Fibroblast of skin of back (primary cell): ENCODE data around the gene ITPR2.
"Not testable (repeated sequence)": the region's sequence is repeated elsewhere in the genome, so short reads cannot be mapped to it uniquely, and the experiment has no call there.

Experiments
- DNase-seq: peaks from one replicate; pipeline ENCODE4 v3.0.0-alpha.2; 2013

The ITPR2 gene

DNA sequence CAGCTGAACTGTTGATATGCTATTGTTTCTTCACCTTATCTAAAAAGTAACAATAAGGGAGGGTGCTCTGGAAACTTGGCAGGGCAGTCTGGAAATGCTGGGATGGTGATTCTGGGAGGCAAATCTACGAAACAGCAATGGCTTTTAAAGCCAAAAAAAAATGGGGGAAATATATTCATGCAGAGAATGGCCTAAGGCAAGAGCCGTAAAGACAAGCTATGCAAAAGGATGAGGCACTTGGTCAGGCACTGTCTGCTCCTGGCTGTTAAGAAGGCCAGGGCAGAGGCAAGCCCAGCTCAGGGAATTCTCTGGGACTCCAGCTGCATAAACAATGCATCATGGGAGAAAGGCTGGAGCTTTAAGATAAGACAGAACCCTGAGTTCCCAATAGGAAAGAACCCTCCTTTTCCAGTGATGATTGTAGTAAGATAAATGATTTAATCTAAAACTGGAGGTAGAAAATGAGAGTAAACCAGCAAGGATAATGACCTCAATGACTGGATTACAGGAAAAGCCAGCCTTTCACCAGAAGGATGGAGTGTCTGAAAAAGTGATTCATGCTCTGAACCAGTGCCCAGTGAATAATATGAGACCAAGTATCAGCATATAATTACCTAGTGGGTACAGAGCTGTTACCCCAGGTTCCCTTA lies 46.0 kb downstream of the ITPR2 start:
- DNase-seq = peak; percentile 73

DNA sequence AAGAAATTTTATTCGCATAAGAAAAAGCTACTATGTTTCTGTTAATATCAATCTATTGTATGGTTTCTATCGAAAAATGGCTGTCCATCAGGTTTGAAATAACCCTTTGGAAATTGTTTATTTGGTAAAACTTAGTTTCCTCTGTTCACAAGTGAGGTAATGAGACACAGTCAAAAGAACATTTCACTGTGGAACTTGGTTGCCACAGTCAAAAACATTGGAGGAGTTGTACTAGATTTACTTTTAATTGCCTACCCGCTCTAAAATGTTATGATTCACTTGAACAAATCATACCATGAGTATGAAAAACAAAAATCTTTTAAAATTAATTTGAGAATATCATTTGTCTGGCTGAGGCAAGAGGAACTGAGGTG lies 46.5 kb downstream of the ITPR2 start:
- DNase-seq = peak; percentile 32

DNA sequence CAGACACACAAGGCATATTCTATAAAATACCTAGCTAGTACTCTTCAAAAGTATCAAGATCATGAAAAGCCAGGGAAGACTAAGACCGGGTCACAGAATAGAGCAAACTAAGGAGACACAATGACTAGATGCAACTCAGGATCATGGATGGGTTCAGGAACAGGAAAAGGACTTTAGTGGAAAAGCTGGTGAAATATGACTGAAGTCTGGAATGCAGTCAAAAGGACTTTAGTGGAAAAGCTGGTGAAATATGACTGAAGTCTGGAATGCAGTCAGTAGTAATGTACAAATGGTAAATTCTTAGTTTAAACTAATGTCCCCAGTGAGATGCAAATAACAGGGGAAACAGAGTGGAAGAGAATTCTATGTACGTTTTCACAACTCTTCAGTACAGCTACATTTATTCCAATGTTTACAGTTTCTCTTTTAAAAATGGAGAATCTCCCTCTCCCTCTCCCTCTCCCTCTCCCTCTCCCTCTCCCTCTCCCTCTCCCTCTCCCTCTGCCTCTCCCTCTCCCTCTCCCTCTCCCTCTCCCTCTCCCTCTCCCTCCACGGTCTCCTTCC lies 49.1 kb downstream of the ITPR2 start:
- DNase-seq = not testable (repeated sequence)

- DNase-seq = no peak
Measured at GRCh38 chr12:26783131-26783526, 49.9 kb downstream of the ITPR2 start.

- no peak for DNase-seq
Measured at GRCh38 chr12:26782372-26783130, 50.4 kb downstream of the ITPR2 start.

- not testable (repeated sequence) for DNase-seq
Measured at GRCh38 chr12:26780656-26781055, 52.3 kb downstream of the ITPR2 start.

DNA sequence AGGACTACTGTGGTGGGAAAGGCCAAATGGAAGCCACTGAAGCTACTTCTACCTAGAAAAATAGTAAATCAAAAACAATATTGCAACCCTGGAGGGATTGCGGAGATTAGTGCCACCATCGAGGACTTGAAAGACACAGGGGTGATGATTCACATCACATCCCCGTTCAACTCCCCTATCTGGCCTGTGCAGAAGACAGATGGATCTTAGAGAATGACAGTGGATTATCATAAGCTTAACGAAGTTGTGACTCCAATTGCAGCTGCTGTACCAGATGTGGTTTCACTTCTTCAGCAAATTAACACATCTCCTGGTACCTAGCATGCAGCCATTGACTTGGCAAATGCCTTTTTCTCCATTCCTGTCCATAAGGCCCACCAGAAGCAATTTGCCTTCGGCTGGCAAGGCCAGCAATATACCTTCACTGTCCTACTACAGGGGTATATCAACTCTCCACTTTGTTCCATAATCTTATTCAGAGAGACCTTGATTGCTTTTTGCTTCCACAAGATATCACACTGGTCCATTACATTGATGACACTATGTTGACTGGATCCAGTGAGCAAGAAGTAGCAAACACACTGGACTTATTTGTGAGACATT lies 54.7 kb downstream of the ITPR2 start:
- DNase-seq = not testable (repeated sequence)

DNA sequence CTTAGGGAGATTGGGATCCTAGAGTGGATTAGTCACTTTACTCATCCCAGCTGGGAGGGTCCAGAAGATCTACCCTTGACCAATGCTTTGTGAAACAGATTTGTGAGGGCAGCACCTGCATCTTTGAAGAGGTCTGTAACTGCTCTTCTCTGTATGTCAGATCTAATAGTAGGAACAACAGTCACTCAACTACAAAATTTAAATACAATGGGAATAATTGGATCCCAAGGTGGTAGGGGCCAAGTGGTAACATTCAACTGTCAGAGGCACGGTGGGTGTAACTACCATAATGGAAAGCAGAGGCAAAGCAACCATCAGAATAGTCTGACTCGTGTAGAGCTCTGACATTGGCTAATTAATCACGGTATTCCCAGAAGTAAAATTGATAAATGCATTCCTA lies 55.8 kb downstream of the ITPR2 start:
- DNase-seq = no peak

DNA sequence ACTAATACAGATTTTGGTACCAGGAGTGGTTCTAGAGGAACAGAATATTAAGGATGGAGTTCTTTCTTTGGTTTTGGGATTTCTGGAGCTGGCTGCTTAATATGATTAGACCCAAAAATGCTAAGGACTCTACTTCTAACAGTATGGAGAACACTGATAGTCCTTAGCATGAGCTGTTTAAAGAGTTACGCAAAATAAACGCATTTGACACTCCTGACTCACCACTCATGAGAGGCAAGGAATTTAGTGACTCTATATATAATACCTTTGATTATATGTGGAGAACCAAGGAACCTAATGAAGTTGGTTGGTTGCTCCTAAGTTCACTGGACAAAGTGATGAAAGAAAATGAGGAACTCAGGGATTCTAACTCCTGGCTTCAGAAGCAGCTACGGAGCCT lies 57.0 kb downstream of the ITPR2 start:
- peak; percentile 54 for DNase-seq

GRCh38 chr12:26773313-26774104 lies 59.5 kb downstream of the ITPR2 start:
- DNase-seq = no peak

- DNase-seq = no peak
Measured at GRCh38 chr12:26771861-26772260, 61.1 kb downstream of the ITPR2 start.

DNA sequence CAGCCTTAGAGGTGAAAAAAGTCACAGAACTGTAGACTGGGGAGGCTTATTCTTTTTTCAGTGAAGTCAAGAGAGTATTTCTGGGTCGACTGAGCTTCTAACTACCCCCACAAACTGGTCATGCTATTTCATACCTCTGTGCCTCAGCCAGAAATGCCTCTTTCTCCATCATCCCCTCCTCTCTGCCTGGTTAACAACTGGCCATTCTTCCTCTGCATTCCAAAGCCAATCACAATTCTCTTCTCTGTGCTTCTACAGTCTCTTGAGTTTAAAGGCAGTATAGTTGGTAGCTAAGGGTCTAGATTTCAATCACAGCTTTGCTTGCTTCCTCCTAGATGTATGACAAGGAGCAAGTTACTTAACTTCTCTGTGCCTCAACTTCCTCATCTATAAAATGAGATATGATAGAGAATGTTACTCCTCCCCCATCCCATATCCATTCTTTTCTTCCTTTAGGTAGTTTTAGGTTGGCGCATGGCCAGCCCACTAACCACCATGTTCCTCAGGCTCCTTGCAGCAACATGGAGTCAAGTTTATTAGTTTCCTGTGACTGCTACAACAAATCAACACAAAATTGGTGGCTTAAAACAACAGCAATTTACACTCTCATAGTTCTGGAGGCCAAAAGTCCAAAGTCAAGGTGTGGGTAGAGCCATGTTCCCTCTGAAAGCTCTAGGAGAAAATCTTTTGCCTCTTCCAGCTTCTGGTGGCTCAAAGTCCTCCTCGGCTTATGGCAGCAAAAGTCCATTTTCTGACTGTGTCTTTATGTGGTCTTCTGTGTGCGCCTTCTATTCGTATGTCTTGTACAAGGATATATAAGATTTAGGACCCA lies 62.5 kb downstream of the ITPR2 start:
- no peak for DNase-seq

- DNase-seq = no peak
Measured at GRCh38 chr12:26769611-26770010, 63.4 kb downstream of the ITPR2 start.

DNA sequence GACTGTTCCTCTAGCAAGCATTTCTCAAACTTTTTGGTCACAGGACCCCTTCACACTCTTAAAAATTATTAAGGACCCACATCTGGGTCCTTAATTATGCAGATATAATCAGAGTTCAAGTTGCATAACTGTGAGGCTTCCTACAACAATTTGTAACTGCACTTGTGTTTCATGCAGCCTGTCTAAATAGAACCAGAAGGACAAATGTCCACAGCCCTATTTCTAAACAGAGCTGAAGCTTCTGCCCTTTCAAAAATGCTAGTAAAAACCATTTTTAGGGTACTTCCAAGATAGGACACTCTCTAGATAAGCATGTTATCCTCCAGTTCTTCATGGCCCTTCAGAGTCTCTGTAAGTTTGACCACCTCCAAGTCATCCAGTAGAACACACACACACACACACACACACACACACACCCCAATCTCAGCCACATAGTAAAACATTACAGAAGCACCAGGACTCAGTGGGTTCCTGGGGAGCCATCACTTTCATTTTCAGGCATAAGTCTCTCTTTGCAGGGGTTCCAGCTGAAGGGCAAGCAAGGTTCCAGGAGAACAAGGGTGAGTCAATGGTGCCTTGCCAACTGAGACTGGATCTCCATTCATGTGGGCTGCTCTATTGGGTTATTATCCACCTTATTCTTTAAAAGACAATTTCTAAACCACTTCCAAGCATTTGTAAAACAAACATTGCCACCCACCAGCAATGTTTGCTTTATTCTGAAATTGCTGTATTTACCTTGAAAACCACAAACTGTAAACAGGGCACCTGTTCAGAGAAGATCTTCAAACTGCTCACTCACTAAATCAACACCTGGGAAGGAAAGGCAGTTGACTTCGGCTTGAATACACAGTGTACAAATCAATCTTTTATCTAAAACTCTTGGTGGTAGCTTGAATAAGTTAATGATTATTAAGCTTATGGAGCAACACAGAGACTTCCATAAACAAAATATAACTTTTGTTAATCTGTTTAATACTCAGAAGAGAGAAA lies 64.1 kb downstream of the ITPR2 start:
- DNase-seq = no peak

GRCh38 chr12:26767865-26768264 lies 65.1 kb downstream of the ITPR2 start:
- DNase-seq = no peak

DNA sequence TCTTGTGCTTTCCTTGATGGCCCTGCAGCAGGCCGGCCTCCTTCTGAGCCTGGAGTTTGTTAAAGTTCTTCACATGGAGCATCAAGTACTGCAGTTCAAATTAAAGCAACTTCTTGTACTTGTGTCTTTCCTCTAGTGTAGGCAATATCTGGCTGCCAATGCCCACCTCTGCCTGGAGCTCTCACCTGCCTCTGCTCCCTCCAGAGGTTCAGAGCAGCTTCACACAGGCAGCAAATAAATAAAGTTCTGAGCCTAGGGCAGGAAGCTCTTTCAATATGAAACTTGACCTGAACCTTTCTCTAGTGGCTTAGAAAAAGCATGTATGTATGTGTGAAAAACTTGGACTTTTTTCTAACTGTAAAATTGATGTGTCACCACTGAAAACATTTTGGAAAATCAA lies 65.9 kb downstream of the ITPR2 start:
- DNase-seq = no peak

DNA sequence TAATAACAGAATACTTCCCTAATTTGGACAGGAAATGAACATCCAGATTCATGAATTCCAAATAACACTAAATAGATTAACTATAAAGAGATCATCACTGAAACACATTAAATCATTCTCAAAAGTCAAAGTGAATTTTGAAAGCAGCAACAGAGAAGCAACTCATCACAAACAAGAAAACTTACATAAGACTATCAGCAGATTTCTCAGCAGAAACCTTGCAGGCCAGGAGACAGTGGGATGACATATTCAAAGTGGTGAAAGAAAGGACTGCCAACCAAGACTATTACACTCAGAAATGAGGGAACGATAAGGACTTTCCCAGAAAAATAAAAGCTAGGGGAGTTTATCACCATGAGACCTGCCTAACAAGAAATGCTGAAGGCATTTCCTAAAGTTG lies 70.8 kb downstream of the ITPR2 start:
- DNase-seq = no peak

DNA sequence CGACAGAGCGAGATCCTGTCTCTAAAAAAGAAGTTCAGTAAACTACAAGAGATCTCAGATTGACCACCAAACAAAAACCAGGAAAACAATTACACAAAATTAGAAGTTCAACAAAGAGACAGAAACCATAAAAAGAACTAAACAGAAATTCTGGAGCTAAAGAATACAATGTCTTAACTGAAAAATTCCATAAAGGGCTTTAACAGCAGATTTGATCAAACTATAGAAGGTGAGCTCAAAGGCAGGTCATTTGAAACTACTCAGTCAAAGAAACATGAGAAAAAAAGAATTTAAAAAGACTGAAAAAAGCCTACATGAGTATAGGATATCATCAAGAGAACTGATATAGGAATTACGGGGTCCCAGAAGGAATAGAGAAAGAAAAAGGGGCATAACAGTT lies 71.2 kb downstream of the ITPR2 start:
- no peak for DNase-seq

DNA sequence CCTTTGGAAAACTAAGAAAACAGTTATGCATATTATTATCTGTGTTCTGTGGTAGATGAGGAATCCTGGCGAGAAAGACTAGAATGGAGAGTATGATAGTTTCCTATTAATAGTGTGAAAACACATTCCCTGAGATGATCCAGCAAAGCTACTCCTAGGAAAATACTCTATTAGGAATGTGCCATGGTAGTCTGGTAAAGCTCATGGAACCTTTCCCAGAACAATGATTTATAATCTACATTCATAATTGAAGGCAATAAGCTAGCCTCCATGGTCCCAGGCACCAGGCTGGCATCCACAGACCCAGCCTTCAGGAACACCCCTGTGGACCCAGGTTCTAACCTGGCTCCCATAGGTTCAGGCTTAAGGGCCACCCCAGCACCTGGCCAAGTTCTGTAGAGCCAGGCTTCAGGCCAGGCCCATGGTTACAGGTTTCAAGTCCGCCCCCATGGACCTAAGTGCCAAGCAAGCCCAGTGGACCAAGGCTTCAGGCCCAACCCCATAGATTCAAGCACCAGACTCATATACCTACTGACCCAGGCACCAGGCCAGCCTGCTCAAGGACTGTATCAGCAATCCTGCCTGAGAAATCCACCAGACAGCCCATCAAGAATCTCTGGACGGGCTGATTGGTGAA lies 72.2 kb downstream of the ITPR2 start:
- DNase-seq = no peak

DNA sequence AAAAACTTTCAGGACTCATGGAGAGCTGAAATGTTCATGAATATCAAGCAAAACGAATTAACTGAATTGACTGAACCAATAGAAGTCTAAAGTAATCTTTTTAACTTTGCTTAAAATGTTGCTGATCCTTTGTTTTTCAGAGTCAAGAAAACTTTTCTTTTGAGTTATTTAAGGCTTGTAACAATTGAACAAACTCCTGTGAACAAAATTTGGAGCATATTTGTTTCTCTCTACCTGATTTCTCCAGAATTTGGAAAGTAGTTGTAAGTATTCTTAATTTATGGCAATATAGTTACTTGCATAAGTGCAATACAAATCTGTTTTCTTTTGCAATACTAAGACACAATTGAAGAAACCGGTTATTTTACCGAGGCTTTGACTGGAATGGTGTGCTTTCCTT lies 77.6 kb downstream of the ITPR2 start:
- DNase-seq = not testable (repeated sequence)
